K562 (cell line): ENCODE data around the gene ZNRD2. TPM values are rescaled to one million over a fixed set of nuclear protein-coding genes. Genes with fewer than 3 reads are reported as not detected.

Experiments
- MAX ChIP-seq: sonication (generic); formaldehyde crosslinking; IDR thresholded peaks from 2 replicates; pipeline ENCODE4 v1.9.0; 2022; ENCODE audit warnings: mild to moderate bottlenecking, missing genetic modification reagents
- MTA2 ChIP-seq: fragments of 450-650 bp; IDR thresholded peaks from 2 replicates; pipeline ENCODE4 v1.6.1; 2016; ENCODE audit warnings: low read depth
- RNF219 ChIP-seq: fragments of 250-450 bp; sonication (Bioruptor Pico); IDR thresholded peaks from 2 replicates; pipeline ENCODE4 v1.5.0; 2022; ENCODE audit warnings: mild to moderate bottlenecking
- VEZF1 ChIP-seq: fragments of 200-800 bp; sonication (Bioruptor generic); IDR thresholded peaks from 2 replicates; pipeline ENCODE4 v1.6.1; 2017; ENCODE audit warnings: missing genetic modification characterization, missing compliant biosample characterization
- ZBTB40 ChIP-seq, 2 experiments: fragments of 450-650 bp in 1 of 2; sonication (generic) in 1 of 2; formaldehyde crosslinking in 1 of 2; IDR thresholded peaks; 2 replicates each; pipeline versions ENCODE4 v1.7.1 to v1.9.0; 2016 to 2022; ENCODE audit warnings: inconsistent platforms in 1 of 2, mild to moderate bottlenecking in 1 of 2, missing genetic modification reagents in 1 of 2
- ZBTB7A ChIP-seq: IDR thresholded peaks from 2 replicates; pipeline ENCODE4 v1.6.1; 2011; ENCODE audit warnings: low read depth, mild to moderate bottlenecking, low read length, moderate library complexity, borderline replicate concordance; ENCODE audit not compliant: control insufficient read depth
- ZNF655 ChIP-seq: fragments of 250-450 bp; sonication (Bioruptor Pico); IDR thresholded peaks from 2 replicates; pipeline ENCODE4 v1.5.0; 2021
- polyA plus RNA-seq, 8 experiments: library from polyadenylated mRNA; depleted of rRNA in 4 of 8; stranded (reverse) in 5 of 8; unstranded in 3 of 8; fragments of >200 nt; fragmentation: Nextera tagmentation in 2 of 8; fragmentation: Illumina TruSeq in 1 of 8; extraction: Ambion mirVana in 2 of 8; extraction: Trizol in 1 of 8; gene quantifications; 2 replicates each; pipeline versions ENCODE4 v1.2.1 to v1.2.3, GENCODE V29; 2011 to 2014; ENCODE audit warnings: inconsistent platforms in 1 of 8, missing spikeins in 1 of 8
- total RNA-seq, 7 experiments: library from RNA; depleted of rRNA in 6 of 7; stranded (reverse); fragments of >200 nt in 6 of 7; fragmentation: Illumina TruSeq in 2 of 7; extraction: Trizol in 2 of 7; gene quantifications; 2 replicates each; pipeline versions ENCODE4 v1.2.1 to v1.2.3, GENCODE V29; 2011 to 2021; ENCODE audit warnings: low replicate concordance in 1 of 7

ZNRD2 gene
- total and polyA plus RNA-seq, 9 of the 15 experiments (the other 6 are each of a cell fraction or from before 2014, with no cell fraction given): 13.4 to 129 (median 60.4) TPM

GRCh38 chr11:65560555-65561418 is 9.5 kb upstream of the ZNRD2 start (continued):
- TF ChIP-seq VEZF1 (CRISPR knock-in tag) (no peak), MTA2 (no peak), ZNF655 (CRISPR knock-in tag) (no peak), ZBTB7A (0 out of 2 replicates have a peak, but pooled peaks have one; percentile 25), RNF219 (CRISPR knock-in tag) (no peak), ZBTB40 (IDR thresholded peaks at IDR 0.05) (no peak), ZBTB40 (CRISPR knock-in tag; IDR thresholded peaks at IDR 0.05) (no peak), MAX (CRISPR knock-in tag) (0 out of 2 replicates have a peak, but pooled peaks have one; percentile 33)
